Astrocyte of the cerebellum (primary cell): ENCODE measurements around the gene LRCH1.
A peak's percentile ranks its signal among the peaks of the same experiment; 100 is the strongest.

ENCODE experiments used
- DNase-seq: peaks from one replicate; pipeline ENCODE4 v3.0.0-alpha.2; 2011; ENCODE audit warnings: low read depth
- H3K4me3 ChIP-seq: 2 replicates; pipeline ENCODE4 v1.5.1; 2011; ENCODE audit warnings: mild to moderate bottlenecking, low read depth, low read length, moderate library complexity
- in situ Hi-C: cut with HindIII; loops from 2 replicates; pipeline ENCODE4 v1.10.0; 2017; ENCODE audit warnings: low sequenced_read_pairs
- TF ChIP-seq, protein P1 (sequence below): IDR thresholded peaks from 2 replicates; pipeline ENCODE4 v1.5.1; 2012; ENCODE audit warnings: low read length, low read depth, moderate library complexity, mild to moderate bottlenecking; ENCODE audit errors: missing control alignments

Gene LRCH1

DNA sequence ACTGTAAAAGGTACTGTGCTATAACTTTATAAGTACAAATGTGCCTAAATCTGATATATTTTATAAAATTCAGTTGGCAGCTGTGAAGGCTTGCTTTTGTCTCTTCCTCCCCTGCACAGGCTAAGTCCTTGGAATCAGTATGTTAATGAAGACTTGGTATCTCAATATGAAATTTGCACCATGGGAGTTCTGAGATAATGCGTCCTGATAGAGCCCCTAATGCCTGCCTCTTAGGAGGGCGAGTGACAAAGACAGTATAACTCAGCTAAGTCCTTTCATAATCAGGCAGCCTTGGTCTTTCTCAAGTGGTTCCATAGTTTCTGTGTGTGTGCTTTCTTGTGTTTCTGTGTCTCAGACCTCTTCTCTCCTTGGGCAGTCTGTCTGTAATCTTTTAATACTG lies 14.7 kb downstream of the LRCH1 start:
- TF ChIP-seq, protein P1, sequence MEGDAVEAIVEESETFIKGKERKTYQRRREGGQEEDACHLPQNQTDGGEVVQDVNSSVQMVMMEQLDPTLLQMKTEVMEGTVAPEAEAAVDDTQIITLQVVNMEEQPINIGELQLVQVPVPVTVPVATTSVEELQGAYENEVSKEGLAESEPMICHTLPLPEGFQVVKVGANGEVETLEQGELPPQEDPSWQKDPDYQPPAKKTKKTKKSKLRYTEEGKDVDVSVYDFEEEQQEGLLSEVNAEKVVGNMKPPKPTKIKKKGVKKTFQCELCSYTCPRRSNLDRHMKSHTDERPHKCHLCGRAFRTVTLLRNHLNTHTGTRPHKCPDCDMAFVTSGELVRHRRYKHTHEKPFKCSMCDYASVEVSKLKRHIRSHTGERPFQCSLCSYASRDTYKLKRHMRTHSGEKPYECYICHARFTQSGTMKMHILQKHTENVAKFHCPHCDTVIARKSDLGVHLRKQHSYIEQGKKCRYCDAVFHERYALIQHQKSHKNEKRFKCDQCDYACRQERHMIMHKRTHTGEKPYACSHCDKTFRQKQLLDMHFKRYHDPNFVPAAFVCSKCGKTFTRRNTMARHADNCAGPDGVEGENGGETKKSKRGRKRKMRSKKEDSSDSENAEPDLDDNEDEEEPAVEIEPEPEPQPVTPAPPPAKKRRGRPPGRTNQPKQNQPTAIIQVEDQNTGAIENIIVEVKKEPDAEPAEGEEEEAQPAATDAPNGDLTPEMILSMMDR = no peak
- in situ Hi-C loops = no loop called here
- no peak overlapping the region for H3K4me3 ChIP-seq
- DNase-seq = no peak

DNA sequence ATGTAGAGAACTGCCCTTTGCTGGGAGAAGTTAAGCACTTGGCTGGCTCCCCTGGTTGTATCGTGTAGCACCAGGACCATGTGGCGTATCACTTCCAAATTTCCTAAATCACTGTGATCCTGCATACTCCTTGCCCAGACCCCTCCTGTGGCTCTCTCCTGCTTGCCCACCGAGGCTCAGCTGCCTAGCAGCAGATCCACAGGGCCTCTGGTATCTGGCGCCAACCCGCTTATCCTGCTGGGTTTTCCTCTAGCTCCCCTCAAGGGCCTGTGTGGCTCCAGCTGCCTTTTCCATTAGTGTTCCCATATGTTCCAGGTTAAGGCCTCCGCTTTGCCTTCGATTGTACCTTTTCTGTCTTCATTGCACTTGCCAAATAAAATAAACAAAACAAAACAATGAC lies 16.5 kb downstream of the LRCH1 start:
- TF ChIP-seq, protein P1 = no peak

DNA sequence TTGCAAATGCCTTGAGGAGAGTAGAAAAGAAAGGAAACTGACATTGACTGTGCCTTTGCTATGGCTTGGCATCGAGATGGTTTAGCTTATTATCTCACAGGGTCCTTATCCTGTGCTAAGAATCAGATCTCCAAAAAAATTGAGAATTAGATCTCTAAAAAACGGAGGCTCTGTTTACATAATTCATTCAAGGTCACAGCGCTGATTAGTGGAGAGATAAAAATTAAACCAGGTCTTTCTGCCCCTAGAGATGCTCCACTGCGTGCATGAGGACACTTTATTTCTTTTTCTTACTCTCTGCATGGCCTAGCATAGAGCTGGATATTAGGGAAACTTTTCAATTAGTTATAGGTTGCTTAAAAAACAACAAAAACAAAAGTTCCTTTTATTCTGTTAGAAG lies 17.3 kb downstream of the LRCH1 start:
- no peak overlapping the region for H3K4me3 ChIP-seq
- in situ Hi-C loops = no loop called here
- TF ChIP-seq, protein P1 = no peak
- DNase-seq = no peak

More for the DNA sequence above, 16.5 kb downstream of the LRCH1 start:
- no peak overlapping the region for H3K4me3 ChIP-seq
- no peak for DNase-seq
- in situ Hi-C loops = no loop called here

DNA sequence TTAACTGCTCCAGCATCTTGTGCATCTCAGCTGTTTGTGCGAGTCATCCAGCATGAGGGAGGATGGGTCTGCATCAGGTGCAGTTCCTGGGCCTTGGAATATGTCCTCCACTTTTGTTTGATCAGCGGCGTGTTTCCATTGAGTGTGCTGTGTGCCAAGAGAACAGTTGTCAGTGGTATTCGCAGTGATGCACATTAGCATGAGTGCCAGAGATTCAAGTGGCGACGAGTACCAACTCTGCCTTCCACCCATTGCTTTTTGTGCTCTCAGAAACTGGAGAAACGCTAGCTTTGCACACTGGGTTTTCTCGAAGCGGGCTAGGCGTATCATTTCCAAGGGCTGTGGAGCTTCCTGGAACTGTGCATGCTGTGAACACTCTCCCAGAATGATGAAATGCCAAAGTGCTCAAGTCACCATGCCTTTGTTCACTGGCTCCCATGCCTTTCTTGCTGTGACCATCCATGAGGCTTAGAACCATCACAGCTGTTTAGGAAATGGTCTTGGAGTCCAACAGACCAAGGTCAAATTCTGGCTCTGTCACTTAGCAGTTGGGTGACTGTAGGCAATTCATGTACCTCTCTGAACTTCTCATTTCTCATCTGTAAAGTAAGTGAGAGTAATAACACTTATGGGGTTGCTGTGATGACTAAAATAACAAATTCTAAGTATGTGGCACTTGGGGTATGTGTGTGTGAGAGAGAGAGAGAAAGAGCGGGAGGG lies 18.4 kb downstream of the LRCH1 start:
- TF ChIP-seq, protein P1 = no peak
- in situ Hi-C loops = no loop called here
- no peak overlapping the region for H3K4me3 ChIP-seq
- peak; percentile 50 for DNase-seq

DNA sequence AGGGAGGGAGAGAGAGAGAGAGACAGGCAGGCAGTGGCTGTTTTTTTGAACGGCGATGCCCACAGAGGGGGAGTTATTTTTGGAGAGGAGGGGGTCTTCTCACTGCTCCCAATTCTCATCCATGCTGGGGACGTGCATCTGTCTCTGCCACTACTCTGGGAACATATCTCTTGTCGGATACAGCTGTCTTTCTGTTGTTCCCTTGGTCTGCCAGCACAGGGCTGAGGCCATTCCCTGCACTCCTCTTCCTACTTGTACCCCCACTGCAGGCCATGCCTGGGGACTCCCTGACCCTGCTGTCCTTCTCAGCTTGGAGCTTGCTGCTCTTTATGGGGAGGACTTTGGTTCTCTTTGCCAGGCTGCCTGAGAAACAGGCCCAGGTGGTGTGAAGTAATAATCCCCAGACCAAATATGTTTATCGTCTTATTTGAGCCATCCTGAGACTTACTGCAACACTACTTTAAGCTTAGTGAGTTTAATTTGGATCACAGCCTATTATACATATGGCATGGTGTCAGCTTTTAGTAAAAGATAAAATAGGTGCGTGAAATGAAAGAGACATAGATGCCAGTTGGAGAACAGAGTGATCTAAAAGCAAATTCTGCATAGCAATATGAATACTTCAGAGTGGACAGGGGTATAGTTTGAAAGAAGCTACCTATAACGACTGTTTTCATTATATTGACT lies 19.1 kb downstream of the LRCH1 start:
- no peak for DNase-seq
- H3K4me3 ChIP-seq = no peak overlapping the region
- TF ChIP-seq, protein P1 = no peak
- in situ Hi-C loops = no loop called here

DNA sequence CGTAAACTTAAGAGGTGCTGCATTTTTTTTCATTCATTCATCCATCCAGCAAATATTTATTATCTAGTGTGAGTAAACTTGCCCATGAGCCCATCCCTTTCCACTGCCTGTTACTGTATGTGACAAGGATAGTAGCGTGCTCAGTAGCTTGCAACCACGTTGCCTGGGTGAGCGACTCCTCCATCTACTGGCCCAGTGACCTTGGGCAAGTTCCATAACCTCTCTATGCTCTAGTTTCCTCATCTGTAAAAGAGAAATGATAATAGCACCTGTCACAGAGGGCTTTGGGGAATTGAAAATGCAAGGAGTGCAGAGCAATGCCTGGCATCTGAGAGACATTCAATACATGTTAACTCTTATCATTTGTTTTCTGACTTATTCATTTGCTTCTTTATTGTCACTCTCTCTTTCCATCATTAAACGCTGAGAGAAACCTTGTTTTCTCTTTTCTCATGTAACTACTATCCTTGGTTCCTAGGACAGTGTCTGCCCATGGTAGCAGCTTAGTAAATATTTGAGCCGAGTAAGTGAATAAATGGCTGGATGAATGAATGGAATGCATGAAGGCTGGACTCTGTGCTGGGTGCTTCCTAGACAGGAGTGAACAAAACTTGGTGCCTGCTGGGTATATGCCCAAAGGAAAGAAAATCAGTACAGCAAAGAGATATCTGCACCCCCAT lies 19.9 kb downstream of the LRCH1 start:
- TF ChIP-seq, protein P1 = no peak
- no peak overlapping the region for H3K4me3 ChIP-seq
- in situ Hi-C loops = no loop called here
- DNase-seq = no peak
